Right lobe of liver (tissue), 4 donors: Measurements from ENCODE around the gene GPBAR1.

Source experiments
- CTCF ChIP-seq, 4 donors: fragments of 200-600 bp in 3 of 4; fragments of 450-650 bp in 1 of 4; IDR thresholded peaks; one replicate each; pipeline versions ENCODE4 v1.5.1 to v1.8.0; 2016 to 2022; ENCODE audit warnings: antibody characterized with exemption in 4 of 4, mild to moderate bottlenecking in 2 of 4
- POLR2A ChIP-seq: fragments of 450-650 bp; IDR thresholded peaks from one replicate; pipeline ENCODE4 v1.6.1; 2017; ENCODE audit warnings: antibody characterized with exemption, mild to moderate bottlenecking
- donor health status: DM: no; HTN: no; CAD: no.
- donor health status: DM: no; HTN: no; CAD: no.
- donor health status: DM: no; HTN: yes; CAD: no.

- TF ChIP-seq CTCF (IDR thresholded peaks at IDR 0.05) (no peak), POLR2A (no peak)
Observed at GRCh38 chr2:218234521-218234920, 26.3 kb upstream of the GPBAR1 start.
